ENCODE measurements around the gene TMEM26. TPM values are rescaled to one million over a fixed set of nuclear protein-coding genes. Genes with fewer than 3 reads are reported as not detected.

TMEM26 gene
- total and polyA plus RNA-seq, 2 donors = 2.5 to 3.4 TPM

- Histone ChIP-seq H3K4me1 (ENCODE audit: control insufficient read depth in 2 of 2, insufficient read depth in 2 of 2, low read length in 2 of 2) (no peaks in the 10 kb centered on the region), H3K36me3 (ENCODE audit: control insufficient read depth in 2 of 2, insufficient read depth in 2 of 2, low read length in 1 of 2) (no peaks in the 10 kb centered on the region), H3K9me3 (ENCODE audit: control insufficient read depth in 2 of 2, insufficient read depth in 1 of 2, low read length in 1 of 2) (no peaks in the 10 kb centered on the region), H3K4me3 (ENCODE audit: low read length in 2 of 2) (no peak overlapping the region), H3K27me3 (ENCODE audit: control insufficient read depth in 2 of 2, insufficient read depth in 1 of 2, low read length in 1 of 2) (no peaks in the 10 kb centered on the region), H3K27ac (ENCODE audit: low read depth in 1 of 2, low read length in 1 of 2) (no peak overlapping the region)
- 96% methylated on average over 18 of the region's 18 CpGs for WGBS
- no peak for DNase-seq (ENCODE audit: low read depth in 6 of 9, low spot score in 9 of 9)
These were observed 42.7 kb downstream of the TMEM26 start for GRCh38 chr10:61410353-61411070.

- no peaks in the 10 kb centered on the region for H3K27me3 ChIP-seq (ENCODE audit: control insufficient read depth in 2 of 2, insufficient read depth in 1 of 2, low read length in 1 of 2)
- no peak for DNase-seq (ENCODE audit: low read depth in 6 of 9, low spot score in 9 of 9)
- no peaks in the 10 kb centered on the region for H3K4me1 ChIP-seq (ENCODE audit: control insufficient read depth in 2 of 2, insufficient read depth in 2 of 2, low read length in 2 of 2)
- no peaks in the 10 kb centered on the region for H3K9me3 ChIP-seq (ENCODE audit: control insufficient read depth in 2 of 2, insufficient read depth in 1 of 2, low read length in 1 of 2)
- no peak overlapping the region for H3K27ac ChIP-seq (ENCODE audit: low read depth in 1 of 2, low read length in 1 of 2)
- WGBS = 98% methylated on average over 7 of the region's 7 CpGs
- H3K36me3 ChIP-seq (ENCODE audit: control insufficient read depth in 2 of 2, insufficient read depth in 2 of 2, low read length in 1 of 2) = no peaks in the 10 kb centered on the region
- no peak overlapping the region for H3K4me3 ChIP-seq (ENCODE audit: low read length in 2 of 2)
These were observed 44.0 kb downstream of the TMEM26 start for GRCh38 chr10:61409157-61409556.

GRCh38 chr10:61408105-61408504 is 45.1 kb downstream of the TMEM26 start:
- H3K9me3 ChIP-seq (ENCODE audit: control insufficient read depth in 2 of 2, insufficient read depth in 1 of 2, low read length in 1 of 2) = no peaks in the 10 kb centered on the region
- H3K27me3 ChIP-seq (ENCODE audit: control insufficient read depth in 2 of 2, insufficient read depth in 1 of 2, low read length in 1 of 2) = no peaks in the 10 kb centered on the region
- 96% methylated on average over 4 of the region's 4 CpGs for whole genome bisulfite sequencing
- DNase-seq (ENCODE audit: low read depth in 6 of 9, low spot score in 9 of 9) = no peak
- no peaks in the 10 kb centered on the region for H3K4me1 ChIP-seq (ENCODE audit: control insufficient read depth in 2 of 2, insufficient read depth in 2 of 2, low read length in 2 of 2)
- H3K27ac ChIP-seq (ENCODE audit: low read depth in 1 of 2, low read length in 1 of 2) = no peak overlapping the region
- H3K36me3 ChIP-seq (ENCODE audit: control insufficient read depth in 2 of 2, insufficient read depth in 2 of 2, low read length in 1 of 2) = no peaks in the 10 kb centered on the region
- no peak overlapping the region for H3K4me3 ChIP-seq (ENCODE audit: low read length in 2 of 2)

- Histone ChIP-seq H3K36me3 (ENCODE audit: control insufficient read depth in 2 of 2, insufficient read depth in 2 of 2, low read length in 1 of 2) (no peaks in the 10 kb centered on the region), H3K27me3 (ENCODE audit: control insufficient read depth in 2 of 2, insufficient read depth in 1 of 2, low read length in 1 of 2) (no peaks in the 10 kb centered on the region), H3K27ac (ENCODE audit: low read depth in 1 of 2, low read length in 1 of 2) (no peak overlapping the region), H3K4me3 (ENCODE audit: low read length in 2 of 2) (no peak overlapping the region), H3K9me3 (ENCODE audit: control insufficient read depth in 2 of 2, insufficient read depth in 1 of 2, low read length in 1 of 2) (no peaks in the 10 kb centered on the region), H3K4me1 (ENCODE audit: control insufficient read depth in 2 of 2, insufficient read depth in 2 of 2, low read length in 2 of 2) (no peaks in the 10 kb centered on the region)
- 85% methylated on average over 3 of the region's 3 CpGs for WGBS
- no peak for DNase-seq (ENCODE audit: low read depth in 6 of 9, low spot score in 9 of 9)
These were observed 46.4 kb downstream of the TMEM26 start for GRCh38 chr10:61406736-61407135.

- Histone ChIP-seq H3K27ac (ENCODE audit: low read depth in 1 of 2, low read length in 1 of 2) (no peak overlapping the region), H3K4me3 (ENCODE audit: low read length in 2 of 2) (no peak overlapping the region), H3K4me1 (ENCODE audit: control insufficient read depth in 2 of 2, insufficient read depth in 2 of 2, low read length in 2 of 2) (no peaks in the 10 kb centered on the region), H3K9me3 (ENCODE audit: control insufficient read depth in 2 of 2, insufficient read depth in 1 of 2, low read length in 1 of 2) (no peaks in the 10 kb centered on the region), H3K36me3 (ENCODE audit: control insufficient read depth in 2 of 2, insufficient read depth in 2 of 2, low read length in 1 of 2) (no peaks in the 10 kb centered on the region), H3K27me3 (ENCODE audit: control insufficient read depth in 2 of 2, insufficient read depth in 1 of 2, low read length in 1 of 2) (no peaks in the 10 kb centered on the region)
- no peak for DNase-seq (ENCODE audit: low read depth in 6 of 9, low spot score in 9 of 9)
These were observed 46.9 kb downstream of the TMEM26 start for GRCh38 chr10:61406242-61406641.

GRCh38 chr10:61404751-61405150 is 48.4 kb downstream of the TMEM26 start:
- no peaks in the 10 kb centered on the region for H3K9me3 ChIP-seq (ENCODE audit: control insufficient read depth in 2 of 2, insufficient read depth in 1 of 2, low read length in 1 of 2)
- no peak for DNase-seq (ENCODE audit: low read depth in 6 of 9, low spot score in 9 of 9)
- no peak overlapping the region for H3K4me3 ChIP-seq (ENCODE audit: low read length in 2 of 2)
- H3K36me3 ChIP-seq (ENCODE audit: control insufficient read depth in 2 of 2, insufficient read depth in 2 of 2, low read length in 1 of 2) = no peaks in the 10 kb centered on the region
- no peak overlapping the region for H3K27ac ChIP-seq (ENCODE audit: low read depth in 1 of 2, low read length in 1 of 2)
- no peaks in the 10 kb centered on the region for H3K27me3 ChIP-seq (ENCODE audit: control insufficient read depth in 2 of 2, insufficient read depth in 1 of 2, low read length in 1 of 2)
- H3K4me1 ChIP-seq (ENCODE audit: control insufficient read depth in 2 of 2, insufficient read depth in 2 of 2, low read length in 2 of 2) = no peaks in the 10 kb centered on the region

- Histone ChIP-seq H3K27me3 (ENCODE audit: control insufficient read depth in 2 of 2, insufficient read depth in 1 of 2, low read length in 1 of 2) (no peaks in the 10 kb centered on the region), H3K4me1 (ENCODE audit: control insufficient read depth in 2 of 2, insufficient read depth in 2 of 2, low read length in 2 of 2) (peaks cover 0 to 4% of the 10 kb centered on the region in 2 donors), H3K9me3 (ENCODE audit: control insufficient read depth in 2 of 2, insufficient read depth in 1 of 2, low read length in 1 of 2) (no peaks in the 10 kb centered on the region), H3K27ac (ENCODE audit: low read depth in 1 of 2, low read length in 1 of 2) (no peak overlapping the region), H3K4me3 (ENCODE audit: low read length in 2 of 2) (no peak overlapping the region), H3K36me3 (ENCODE audit: control insufficient read depth in 2 of 2, insufficient read depth in 2 of 2, low read length in 1 of 2) (no peaks in the 10 kb centered on the region)
- WGBS = 99% methylated on average over 1 of the region's 1 CpG
- DNase-seq (ENCODE audit: low read depth in 6 of 9, low spot score in 9 of 9) = no peak
These were observed 52.7 kb downstream of the TMEM26 start for GRCh38 chr10:61400524-61400923.

GRCh38 chr10:61399406-61399805 is 53.8 kb downstream of the TMEM26 start:
- DNase-seq (ENCODE audit: low read depth in 6 of 9, low spot score in 9 of 9) = no peak
- Histone ChIP-seq H3K9me3 (ENCODE audit: control insufficient read depth in 2 of 2, insufficient read depth in 1 of 2, low read length in 1 of 2) (no peaks in the 10 kb centered on the region), H3K36me3 (ENCODE audit: control insufficient read depth in 2 of 2, insufficient read depth in 2 of 2, low read length in 1 of 2) (no peaks in the 10 kb centered on the region), H3K4me3 (ENCODE audit: low read length in 2 of 2) (no peak overlapping the region), H3K4me1 (ENCODE audit: control insufficient read depth in 2 of 2, insufficient read depth in 2 of 2, low read length in 2 of 2) (peaks cover 0 to 4% of the 10 kb centered on the region in 2 donors), H3K27me3 (ENCODE audit: control insufficient read depth in 2 of 2, insufficient read depth in 1 of 2, low read length in 1 of 2) (no peaks in the 10 kb centered on the region), H3K27ac (ENCODE audit: low read depth in 1 of 2, low read length in 1 of 2) (no peak overlapping the region)

- Histone ChIP-seq H3K4me3 (ENCODE audit: low read length in 2 of 2) (no peak overlapping the region), H3K4me1 (ENCODE audit: control insufficient read depth in 2 of 2, insufficient read depth in 2 of 2, low read length in 2 of 2) (peaks cover 0 to 4% of the 10 kb centered on the region in 2 donors), H3K27ac (ENCODE audit: low read depth in 1 of 2, low read length in 1 of 2) (no peak overlapping the region), H3K36me3 (ENCODE audit: control insufficient read depth in 2 of 2, insufficient read depth in 2 of 2, low read length in 1 of 2) (no peaks in the 10 kb centered on the region), H3K9me3 (ENCODE audit: control insufficient read depth in 2 of 2, insufficient read depth in 1 of 2, low read length in 1 of 2) (no peaks in the 10 kb centered on the region), H3K27me3 (ENCODE audit: control insufficient read depth in 2 of 2, insufficient read depth in 1 of 2, low read length in 1 of 2) (no peaks in the 10 kb centered on the region)
- 96% methylated on average over 2 of the region's 2 CpGs for WGBS
- DNase-seq (ENCODE audit: low read depth in 6 of 9, low spot score in 9 of 9) = no peak
These were observed 54.6 kb downstream of the TMEM26 start for GRCh38 chr10:61398366-61399129.

Data from thymus (tissue), 11 donors.